Colonic mucosa (tissue), 4 donors: ENCODE results near the gene PAAF1. TPM values are rescaled to one million over a fixed set of nuclear protein-coding genes. Genes with fewer than 3 reads are reported as not detected.

Experiments used
- DNase-seq: peaks from one replicate; pipeline ENCODE4 v3.0.0-alpha.2; 2020
- H3K27ac ChIP-seq: fragments of 200-600 bp; one replicate; pipeline ENCODE4 v1.8.0; 2021
- H3K27me3 ChIP-seq: fragments of 200-600 bp; one replicate; pipeline ENCODE4 v1.8.0; 2021
- H3K36me3 ChIP-seq: fragments of 200-600 bp; one replicate; pipeline ENCODE4 v1.8.0; 2021
- H3K4me1 ChIP-seq: fragments of 200-600 bp; one replicate; pipeline ENCODE4 v1.8.0; 2021; ENCODE audit warnings: mild to moderate bottlenecking
- H3K4me3 ChIP-seq: fragments of 200-600 bp; one replicate; pipeline ENCODE4 v1.8.0; 2021
- H3K9ac ChIP-seq, 2 donors: one replicate each; pipeline ENCODE4 v1.7.0; 2013; ENCODE audit warnings: control low read depth in 2 of 2, low read depth in 2 of 2, low read length in 2 of 2
- H3K9me3 ChIP-seq: fragments of 200-600 bp; one replicate; pipeline ENCODE4 v1.8.0; 2021
- CTCF ChIP-seq: fragments of 200-600 bp; IDR thresholded peaks from one replicate; pipeline ENCODE4 v1.8.0; 2022; ENCODE audit warnings: antibody characterized with exemption, mild to moderate bottlenecking
- intact Hi-C: fragments of 100-400 bp; cut with DNase I; formaldehyde crosslinking; loops from one replicate; pipeline ENCODE4 v1.14.1; 2022
- total RNA-seq, 2 donors: library from RNA; stranded (reverse); fragmentation: NEBNext Ultra II Directional in 1 of 2; extraction: Animal tissue kit (Norgen Biotek cat#: 25700) in 1 of 2; gene quantifications; one replicate each; pipeline ENCODE4 v1.2.1, GENCODE V29; 2021
- donor health status: healthy.
- donor health status: DM: no; HTN: no; CAD: no.
- donor health status: DM: no; HTN: no; CAD: no.

Gene PAAF1
- total RNA-seq, 2 donors from 2014 or later = 13.2 to 17.8 TPM

- Histone ChIP-seq H3K9ac (no peak overlapping the region), H3K4me3 (no peak overlapping the region), H3K27me3 (no peaks in the 10 kb centered on the region), H3K27ac (no peak overlapping the region), H3K9me3 (no peaks in the 10 kb centered on the region), H3K36me3 (no peaks in the 10 kb centered on the region), H3K4me1 (no peaks in the 10 kb centered on the region)
- intact Hi-C loops = no loop called here
- no peak for TF ChIP-seq CTCF
- DNase-seq = no peak
These were observed 25.6 kb upstream of the PAAF1 start for GRCh38 chr11:73851046-73851764.

- no peak for TF ChIP-seq CTCF
- Histone ChIP-seq H3K9me3 (no peaks in the 10 kb centered on the region), H3K9ac (no peak overlapping the region), H3K27ac (no peak overlapping the region), H3K4me1 (no peaks in the 10 kb centered on the region), H3K27me3 (no peaks in the 10 kb centered on the region), H3K4me3 (no peak overlapping the region), H3K36me3 (no peaks in the 10 kb centered on the region)
- intact Hi-C loops = no loop called here
- no peak for DNase-seq
These were observed 24.8 kb upstream of the PAAF1 start for GRCh38 chr11:73852049-73852448.

DNA sequence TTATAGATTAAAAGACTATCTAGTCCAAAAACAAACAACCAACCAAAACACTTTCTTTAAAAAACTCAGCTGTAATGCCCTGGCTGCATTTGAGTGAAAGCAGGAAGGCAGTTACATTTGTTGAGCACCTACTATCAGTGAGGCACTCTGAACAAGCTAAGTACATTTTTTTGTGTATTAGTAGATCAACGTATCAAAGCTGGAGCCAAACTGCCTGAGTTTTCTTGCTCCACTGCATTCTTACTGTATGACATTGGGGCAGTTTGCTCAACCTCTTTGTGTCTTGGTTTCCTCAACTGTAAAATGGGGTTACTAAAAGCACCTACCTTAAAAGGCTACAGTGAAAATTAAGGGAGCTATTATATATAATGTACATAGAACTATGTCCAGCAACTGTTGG, 22.1 kb upstream of the PAAF1 start:
- no peak overlapping the region for H3K9ac ChIP-seq
- H3K4me1 ChIP-seq = no peaks in the 10 kb centered on the region
- H3K27me3 ChIP-seq = no peaks in the 10 kb centered on the region
- no peak for TF ChIP-seq CTCF
- intact Hi-C loops = no loop called here
- H3K36me3 ChIP-seq = no peaks in the 10 kb centered on the region
- H3K9me3 ChIP-seq = no peaks in the 10 kb centered on the region
- no peak overlapping the region for H3K4me3 ChIP-seq
- no peak overlapping the region for H3K27ac ChIP-seq
- no peak for DNase-seq

DNA sequence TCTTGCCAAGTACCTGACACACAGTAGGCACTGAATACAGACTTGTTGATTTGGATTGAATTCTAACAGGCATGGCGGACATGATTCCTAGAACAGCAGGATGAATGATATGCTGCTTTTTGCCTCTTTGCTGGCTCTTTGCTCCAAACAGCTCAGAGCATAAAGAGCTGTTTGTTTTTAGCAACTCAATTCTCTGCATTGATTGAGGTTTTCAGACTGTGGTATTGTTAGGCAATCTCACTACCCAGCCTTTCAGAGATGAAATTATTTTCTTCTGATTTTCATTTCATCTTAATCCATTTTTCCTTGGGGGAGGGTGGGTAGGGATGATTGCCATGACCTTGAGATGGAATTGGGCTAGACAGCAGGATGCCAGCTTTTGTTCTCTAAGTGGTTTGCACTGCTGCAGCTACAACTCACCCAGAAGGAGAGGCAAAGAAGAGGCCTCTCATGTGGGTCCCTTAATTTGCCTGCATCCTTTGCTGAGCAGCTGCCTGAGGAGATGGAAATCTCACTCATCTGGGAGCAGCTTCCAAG, 20.7 kb upstream of the PAAF1 start:
- no peaks in the 10 kb centered on the region for H3K9me3 ChIP-seq
- no peak overlapping the region for H3K4me3 ChIP-seq
- H3K27ac ChIP-seq = no peak overlapping the region
- TF ChIP-seq CTCF = no peak
- no peaks in the 10 kb centered on the region for H3K27me3 ChIP-seq
- no peak for DNase-seq
- intact Hi-C loops = no loop called here
- H3K9ac ChIP-seq = no peak overlapping the region
- H3K4me1 ChIP-seq = no peaks in the 10 kb centered on the region
- H3K36me3 ChIP-seq = no peaks in the 10 kb centered on the region

GRCh38 chr11:73859671-73860070, 17.1 kb upstream of the PAAF1 start:
- no peaks in the 10 kb centered on the region for H3K36me3 ChIP-seq

More at GRCh38 chr11:73859671-73860070, 17.1 kb upstream of the PAAF1 start:
- no peaks in the 10 kb centered on the region for H3K9me3 ChIP-seq
- DNase-seq = no peak
- TF ChIP-seq CTCF = no peak
- H3K4me1 ChIP-seq = no peaks in the 10 kb centered on the region
- no peak overlapping the region for H3K27ac ChIP-seq
- no peak overlapping the region for H3K4me3 ChIP-seq
- no peaks in the 10 kb centered on the region for H3K27me3 ChIP-seq
- intact Hi-C loops = no loop called here
- no peak overlapping the region for H3K9ac ChIP-seq
